MCF 10A (cell line): Measurements from ENCODE around the gene ECHS1. TPM values are rescaled to one million over a fixed set of nuclear protein-coding genes. Genes with fewer than 3 reads are reported as not detected.

ENCODE experiments used
- BruUV-seq: library from RNA; stranded (reverse); fragments of 400-500 nt; replicated peaks from 2 replicates; lab custom pipeline; 2021; lab: Mats Ljungman, UMichigan
- CTCF ChIA-PET: fragments of 300-600 bp; sonication (Branson Sonifier 250); formaldehyde crosslinking; extraction: SDS; loops from one replicate; lab custom pipeline; 2021; ENCODE audit warnings: antibody characterized with exemption, inconsistent platforms; lab: Yijun Ruan, JAX
- POLR2A ChIA-PET: fragments of 300-600, 350-650 bp; sonication (Branson Sonifier 250); formaldehyde crosslinking; extraction: SDS; loops from one replicate; lab custom pipeline; 2020; ENCODE audit warnings: antibody characterized with exemption, inconsistent platforms; lab: Yijun Ruan, JAX
- DNase-seq: peaks from one replicate; pipeline ENCODE4 v3.0.0-alpha.2; 2018; ENCODE audit not compliant: unreplicated experiment
- H3K27ac Mint-ChIP-seq: one replicate; pipeline ENCODE4 v1.8.0; 2022; ENCODE audit warnings: mild to moderate bottlenecking, low read depth, mixed read lengths; ENCODE audit not compliant: unreplicated experiment
- H3K27me3 Mint-ChIP-seq: one replicate; pipeline ENCODE4 v1.8.0; 2022; ENCODE audit warnings: mixed read lengths; ENCODE audit not compliant: insufficient read depth, unreplicated experiment
- H3K36me3 Mint-ChIP-seq: one replicate; pipeline ENCODE4 v1.8.0; 2022; ENCODE audit warnings: mild to moderate bottlenecking, moderate library complexity, mixed read lengths; ENCODE audit not compliant: insufficient read depth, unreplicated experiment
- H3K4me1 Mint-ChIP-seq: one replicate; pipeline ENCODE4 v1.8.0; 2022; ENCODE audit warnings: mixed read lengths; ENCODE audit not compliant: insufficient read depth, unreplicated experiment
- H3K4me3 Mint-ChIP-seq: one replicate; pipeline ENCODE4 v1.8.0; 2022; ENCODE audit warnings: mild to moderate bottlenecking, moderate library complexity, mixed read lengths; ENCODE audit not compliant: unreplicated experiment
- H3K9me3 Mint-ChIP-seq: one replicate; pipeline ENCODE4 v1.8.0; 2022; ENCODE audit warnings: mixed read lengths; ENCODE audit not compliant: unreplicated experiment
- CTCF ChIP-seq: fragments of 200-600 bp; IDR thresholded peaks from one replicate; pipeline ENCODE4 v1.8.0; 2022; ENCODE audit warnings: antibody characterized with exemption, mild to moderate bottlenecking; ENCODE audit not compliant: unreplicated experiment
- intact Hi-C: fragments of 100-400 bp; cut with micrococcal nuclease; formaldehyde crosslinking; loops from 2 replicates; pipeline ENCODE4 v1.14.1; 2022
- total RNA-seq: library from RNA; stranded (reverse); gene quantifications from 2 replicates; pipeline ENCODE4 v1.2.3, GENCODE V29; 2022

Gene ECHS1
- total RNA-seq, 1 experiment from 2014 or later: 82.7 TPM

GRCh38 chr10:133336577-133337369 is 36.4 kb downstream of the ECHS1 start, which contains the start of gene CALY:
Gene CALY (minus strand): TSS chr10:133336896. CDS start chr10:133328989, 7,907 bp downstream.
- CTCF ChIA-PET: no interaction called here
- DNase-seq: no peak
- H3K27ac Mint-ChIP-seq: no peak within 1 kb of the TSS
- H3K27me3 Mint-ChIP-seq: peaks cover 37% of the 10 kb centered on the region
- no peak for TF ChIP-seq CTCF
- H3K36me3 Mint-ChIP-seq: no peaks in the 10 kb centered on the region
- H3K9me3 Mint-ChIP-seq: no peaks in the 10 kb centered on the region
- BruUV-seq: no TSS peak
- H3K4me1 Mint-ChIP-seq: no peaks in the 10 kb centered on the region
- POLR2A ChIA-PET: no interaction called here
- intact Hi-C loops: no loop called here
- no peak within 1 kb of the TSS for H3K4me3 Mint-ChIP-seq

- H3K36me3 Mint-ChIP-seq: no peaks in the 10 kb centered on the region
- no peak overlapping the region for H3K27ac Mint-ChIP-seq
- no peak for DNase-seq
- H3K4me1 Mint-ChIP-seq: no peaks in the 10 kb centered on the region
- TF ChIP-seq CTCF: no peak
- no peak overlapping the region for H3K4me3 Mint-ChIP-seq
- ChIA-PET POLR2A (no interaction called here), CTCF (no interaction called here)
- no peaks in the 10 kb centered on the region for H3K9me3 Mint-ChIP-seq
- H3K27me3 Mint-ChIP-seq: peaks cover 43% of the 10 kb centered on the region
- no TSS peak for BruUV-seq
- intact Hi-C loops: no loop called here
Observed at GRCh38 chr10:133336118-133336576, 37.0 kb downstream of the ECHS1 start.

GRCh38 chr10:133335246-133336117 is 37.7 kb downstream of the ECHS1 start:
- H3K27me3 Mint-ChIP-seq: peaks cover 43% of the 10 kb centered on the region
- H3K4me3 Mint-ChIP-seq: peak overlapping the region; percentile 60
- BruUV-seq: no TSS peak
- H3K27ac Mint-ChIP-seq: no peak overlapping the region
- no peaks in the 10 kb centered on the region for H3K4me1 Mint-ChIP-seq
- ChIA-PET POLR2A (no interaction called here), CTCF (interaction anchor here (0.6 to 1.1 kb wide), 3 partner anchors 16 to 499 kb away, joined by 3 to 4 read pairs (median 3); no protein-coding TSS in a partner anchor)
- H3K9me3 Mint-ChIP-seq: no peaks in the 10 kb centered on the region
- intact Hi-C loops: no loop called here
- no peaks in the 10 kb centered on the region for H3K36me3 Mint-ChIP-seq
- TF ChIP-seq CTCF: no peak
- DNase-seq: no peak
